ENCODE results near the gene UNC5C. TPM values are rescaled to one million over a fixed set of nuclear protein-coding genes. Genes with fewer than 3 reads are reported as not detected.
A peak's percentile ranks its signal among the peaks of the same experiment; 100 is the strongest.

UNC5C gene
- 0.10 and 0.11 TPM in 2 replicates for total RNA-seq (2014; rRNA removed; shearing (Covaris generic))
- polyA plus RNA-seq (2015; cell fraction: cytosol; rRNA removed), result 0.05 and 0.06 TPM in 2 replicates
- 0.11 and 0.16 TPM in 2 replicates for polyA plus RNA-seq (2015; cell fraction: nucleus; rRNA removed)

- DNase-seq (ENCODE audit: low read depth), result peak; percentile 66
Measured at GRCh38 chr4:95548738-95549245, at the start of gene UNC5C. Gene UNC5C (minus strand): TSS chr4:95548973.

GRCh38 chr4:95596676-95597075 lies 47.9 kb upstream of the UNC5C start:
- no peak for DNase-seq (ENCODE audit: low read depth)

- DNase-seq (ENCODE audit: low read depth), result no peak
Measured at GRCh38 chr4:95594629-95595028, 45.9 kb upstream of the UNC5C start.

GRCh38 chr4:95594013-95594412 lies 45.2 kb upstream of the UNC5C start:
- DNase-seq (ENCODE audit: low read depth), result no peak

- DNase-seq (ENCODE audit: low read depth), result no peak
Measured at GRCh38 chr4:95591278-95591677, 42.5 kb upstream of the UNC5C start.

- DNase-seq (ENCODE audit: low read depth), result no peak
Measured at GRCh38 chr4:95590615-95591014, 41.8 kb upstream of the UNC5C start.

GRCh38 chr4:95585016-95585695 lies 36.4 kb upstream of the UNC5C start:
- peak; percentile 49 for DNase-seq (ENCODE audit: low read depth)

GRCh38 chr4:95580226-95580625 lies 31.5 kb upstream of the UNC5C start:
- no peak for DNase-seq (ENCODE audit: low read depth)

- peak; percentile 79 for DNase-seq (ENCODE audit: low read depth)
Measured at GRCh38 chr4:95572304-95572991, 23.7 kb upstream of the UNC5C start.

- no peak for DNase-seq (ENCODE audit: low read depth)
Measured at GRCh38 chr4:95571577-95571976, 22.8 kb upstream of the UNC5C start.

- no peak for DNase-seq (ENCODE audit: low read depth)
Measured at GRCh38 chr4:95563638-95564337, 15.0 kb upstream of the UNC5C start.

- no peak for DNase-seq (ENCODE audit: low read depth)
Measured at GRCh38 chr4:95560774-95561173, 12.0 kb upstream of the UNC5C start.

- DNase-seq (ENCODE audit: low read depth), result peak; percentile 69
Measured at GRCh38 chr4:95556207-95556859, 7.6 kb upstream of the UNC5C start.

- DNase-seq (ENCODE audit: low read depth), result no peak
Measured at GRCh38 chr4:95552942-95553550, 4.3 kb upstream of the UNC5C start.

- DNase-seq (ENCODE audit: low read depth), result no peak
Measured at GRCh38 chr4:95551653-95552052, 2.9 kb upstream of the UNC5C start.

GRCh38 chr4:95550115-95550987 lies 1.6 kb upstream of the UNC5C start:
- DNase-seq (ENCODE audit: low read depth), result no peak

- peak; percentile 36 for DNase-seq (ENCODE audit: low read depth)
Measured at GRCh38 chr4:95549246-95550114, 707 bp upstream of the UNC5C start.

- DNase-seq (ENCODE audit: low read depth), result no peak
Measured at GRCh38 chr4:95547715-95548471, 880 bp downstream of the UNC5C start.
